Stimulated activated CD4-positive, alpha-beta T cell treated with anti-CD3 and anti-CD28 coated beads, Interleukin-2, amount 100 ng/mL, for 4 hours (primary cell): ENCODE measurements around the gene PRRX2.
"Not testable (repeated sequence)": the region's sequence is repeated elsewhere in the genome, so short reads cannot be mapped to it uniquely, and the experiment has no call there.

Experiments
- DNase-seq: peaks from one replicate; pipeline ENCODE4 v3.0.0-alpha.2; 2020; ENCODE audit warnings: low read depth

Gene PRRX2

GRCh38 chr9:129760784-129761183 is 95.3 kb downstream of the PRRX2 start:
- DNase-seq: not testable (repeated sequence)

GRCh38 chr9:129761293-129761900 is 96.0 kb downstream of the PRRX2 start:
- no peak for DNase-seq

- DNase-seq: no peak
Measured at GRCh38 chr9:129761901-129762369, 96.5 kb downstream of the PRRX2 start.

- DNase-seq: not testable (repeated sequence)
Measured at GRCh38 chr9:129762370-129762984, 97.0 kb downstream of the PRRX2 start.

- no peak for DNase-seq
Measured at GRCh38 chr9:129762985-129763926, 97.8 kb downstream of the PRRX2 start.

GRCh38 chr9:129765764-129766317 is 100.4 kb downstream of the PRRX2 start:
- no peak for DNase-seq

GRCh38 chr9:129768486-129768885 is 103.0 kb downstream of the PRRX2 start:
- DNase-seq: no peak

- no peak for DNase-seq
Measured at GRCh38 chr9:129769669-129770068, 104.2 kb downstream of the PRRX2 start.

GRCh38 chr9:129770741-129771140 is 105.3 kb downstream of the PRRX2 start:
- DNase-seq: no peak
